ENCODE measurements around the gene MICAL3.

GRCh38 chr22:17893900-17894535 lies 130.3 kb downstream of the MICAL3 start:
- TF ChIP-seq, protein P1, sequence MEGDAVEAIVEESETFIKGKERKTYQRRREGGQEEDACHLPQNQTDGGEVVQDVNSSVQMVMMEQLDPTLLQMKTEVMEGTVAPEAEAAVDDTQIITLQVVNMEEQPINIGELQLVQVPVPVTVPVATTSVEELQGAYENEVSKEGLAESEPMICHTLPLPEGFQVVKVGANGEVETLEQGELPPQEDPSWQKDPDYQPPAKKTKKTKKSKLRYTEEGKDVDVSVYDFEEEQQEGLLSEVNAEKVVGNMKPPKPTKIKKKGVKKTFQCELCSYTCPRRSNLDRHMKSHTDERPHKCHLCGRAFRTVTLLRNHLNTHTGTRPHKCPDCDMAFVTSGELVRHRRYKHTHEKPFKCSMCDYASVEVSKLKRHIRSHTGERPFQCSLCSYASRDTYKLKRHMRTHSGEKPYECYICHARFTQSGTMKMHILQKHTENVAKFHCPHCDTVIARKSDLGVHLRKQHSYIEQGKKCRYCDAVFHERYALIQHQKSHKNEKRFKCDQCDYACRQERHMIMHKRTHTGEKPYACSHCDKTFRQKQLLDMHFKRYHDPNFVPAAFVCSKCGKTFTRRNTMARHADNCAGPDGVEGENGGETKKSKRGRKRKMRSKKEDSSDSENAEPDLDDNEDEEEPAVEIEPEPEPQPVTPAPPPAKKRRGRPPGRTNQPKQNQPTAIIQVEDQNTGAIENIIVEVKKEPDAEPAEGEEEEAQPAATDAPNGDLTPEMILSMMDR (IDR thresholded peaks at IDR 0.05), result no peak
- no peak for TF ChIP-seq POLR2A (IDR thresholded peaks at IDR 0.05)
